Immature natural killer cell (primary cell): ENCODE data around the gene GSG1L. TPM values are rescaled to one million over a fixed set of nuclear protein-coding genes. Genes with fewer than 3 reads are reported as not detected.

ENCODE experiments used
- DNase-seq, 3 donors: peaks; one replicate each; pipeline ENCODE4 v3.0.0; 2022; ENCODE audit warnings: mixed read lengths in 1 of 3
- H3K27ac Mint-ChIP-seq, 6 donors: one replicate each; pipeline ENCODE4 v1.8.0; 2020; ENCODE audit warnings: mixed read lengths in 6 of 6, mild to moderate bottlenecking in 5 of 6, inconsistent platforms in 4 of 6, moderate library complexity in 3 of 6
- H3K27me3 Mint-ChIP-seq, 3 donors: one replicate each; pipeline ENCODE4 v1.8.0; 2020 to 2021; ENCODE audit warnings: low read depth in 3 of 3, mild to moderate bottlenecking in 3 of 3, mixed read lengths in 3 of 3, moderate library complexity in 3 of 3, inconsistent platforms in 1 of 3
- H3K36me3 Mint-ChIP-seq, 3 donors: one replicate each; pipeline ENCODE4 v1.8.0; 2020; ENCODE audit warnings: mixed read lengths in 3 of 3, inconsistent platforms in 2 of 3, mild to moderate bottlenecking in 2 of 3
- H3K4me1 Mint-ChIP-seq, 2 donors: one replicate each; pipeline ENCODE4 v1.8.0; 2020; ENCODE audit warnings: inconsistent platforms in 2 of 2, mild to moderate bottlenecking in 2 of 2, mixed read lengths in 2 of 2, moderate library complexity in 1 of 2
- H3K4me3 Mint-ChIP-seq, 5 donors: one replicate each; pipeline ENCODE4 v1.8.0; 2020; ENCODE audit warnings: mild to moderate bottlenecking in 5 of 5, mixed read lengths in 5 of 5, inconsistent platforms in 3 of 5, moderate library complexity in 3 of 5
- H3K9me3 Mint-ChIP-seq, 6 donors: one replicate each; pipeline ENCODE4 v1.8.0; 2020; ENCODE audit warnings: mild to moderate bottlenecking in 6 of 6, mixed read lengths in 6 of 6, inconsistent platforms in 4 of 6, moderate library complexity in 3 of 6
- polyA plus RNA-seq, 3 donors: library from polyadenylated mRNA; unstranded; fragments of 300-500 nt; fragmentation: Illumina TruSeq; gene quantifications; one replicate each; pipeline ENCODE4 v1.2.3, GENCODE V29; 2021

Gene GSG1L
- polyA plus RNA-seq, 3 donors from 2014 or later: not detected

- no peak overlapping the region for H3K27ac Mint-ChIP-seq
- no peaks in the 10 kb centered on the region for H3K9me3 Mint-ChIP-seq
- H3K4me3 Mint-ChIP-seq: no peak overlapping the region
- no peaks in the 10 kb centered on the region for H3K36me3 Mint-ChIP-seq
- H3K4me1 Mint-ChIP-seq: no peaks in the 10 kb centered on the region
- no peak for DNase-seq
- peaks cover 0 to 6% (median 4%) of the 10 kb centered on the region in 3 donors for H3K27me3 Mint-ChIP-seq
Measured at GRCh38 chr16:27781981-27782880, 281.3 kb downstream of the GSG1L start.

- no peaks in the 10 kb centered on the region for H3K36me3 Mint-ChIP-seq
Measured at GRCh38 chr16:27781195-27781524, 282.4 kb downstream of the GSG1L start.

GRCh38 chr16:27780468-27781194, 282.9 kb downstream of the GSG1L start:
- Mint-ChIP-seq H3K4me1 (no peaks in the 10 kb centered on the region), H3K27ac (no peak overlapping the region), H3K36me3 (peaks cover 0 to 2% (median 0%) of the 10 kb centered on the region in 3 donors), H3K4me3 (no peak overlapping the region), H3K27me3 (peaks cover 0 to 6% (median 2%) of the 10 kb centered on the region in 3 donors), H3K9me3 (no peaks in the 10 kb centered on the region)
- DNase-seq: no peak

More at GRCh38 chr16:27781195-27781524, 282.4 kb downstream of the GSG1L start:
- H3K9me3 Mint-ChIP-seq: no peaks in the 10 kb centered on the region
- DNase-seq: no peak
- H3K27ac Mint-ChIP-seq: no peak overlapping the region
- no peak overlapping the region for H3K4me3 Mint-ChIP-seq
- H3K27me3 Mint-ChIP-seq: peaks cover 0 to 6% (median 4%) of the 10 kb centered on the region in 3 donors
- H3K4me1 Mint-ChIP-seq: no peaks in the 10 kb centered on the region

- H3K9me3 Mint-ChIP-seq: no peaks in the 10 kb centered on the region
- H3K4me3 Mint-ChIP-seq: no peak overlapping the region
- DNase-seq: no peak
- H3K4me1 Mint-ChIP-seq: no peaks in the 10 kb centered on the region
- no peak overlapping the region for H3K27ac Mint-ChIP-seq
- peaks cover 0 to 2% (median 2%) of the 10 kb centered on the region in 3 donors for H3K27me3 Mint-ChIP-seq
- H3K36me3 Mint-ChIP-seq: peaks cover 0 to 4% (median 0%) of the 10 kb centered on the region in 3 donors
Measured at GRCh38 chr16:27779641-27780164, 283.8 kb downstream of the GSG1L start.

- H3K27me3 Mint-ChIP-seq: peaks cover 0 to 2% (median 2%) of the 10 kb centered on the region in 3 donors
- H3K9me3 Mint-ChIP-seq: no peaks in the 10 kb centered on the region
- no peak overlapping the region for H3K27ac Mint-ChIP-seq
- H3K36me3 Mint-ChIP-seq: peaks cover 0 to 4% (median 0%) of the 10 kb centered on the region in 3 donors
- no peak overlapping the region for H3K4me3 Mint-ChIP-seq
- no peak for DNase-seq
- H3K4me1 Mint-ChIP-seq: no peaks in the 10 kb centered on the region
Measured at GRCh38 chr16:27778926-27779570, 284.5 kb downstream of the GSG1L start.

- H3K9me3 Mint-ChIP-seq: no peaks in the 10 kb centered on the region
- peaks cover 0 to 2% (median 2%) of the 10 kb centered on the region in 3 donors for H3K27me3 Mint-ChIP-seq
- H3K4me3 Mint-ChIP-seq: no peak overlapping the region
- H3K36me3 Mint-ChIP-seq: peaks cover 0 to 4% (median 4%) of the 10 kb centered on the region in 3 donors
- no peak overlapping the region for H3K27ac Mint-ChIP-seq
- DNase-seq: no peak
- H3K4me1 Mint-ChIP-seq: no peaks in the 10 kb centered on the region
Measured at GRCh38 chr16:27778171-27778925, 285.2 kb downstream of the GSG1L start.

GRCh38 chr16:27777527-27777926, 286.0 kb downstream of the GSG1L start:
- Mint-ChIP-seq H3K9me3 (no peaks in the 10 kb centered on the region), H3K4me3 (no peak overlapping the region), H3K27me3 (peaks cover 0 to 2% (median 2%) of the 10 kb centered on the region in 3 donors), H3K27ac (no peak overlapping the region), H3K4me1 (no peaks in the 10 kb centered on the region), H3K36me3 (peaks cover 4 to 6% (median 4%) of the 10 kb centered on the region in 3 donors)
- DNase-seq: no peak

GRCh38 chr16:27776556-27777225, 286.8 kb downstream of the GSG1L start:
- Mint-ChIP-seq H3K4me3 (no peak overlapping the region), H3K36me3 (peaks cover 4 to 6% (median 4%) of the 10 kb centered on the region in 3 donors), H3K9me3 (no peaks in the 10 kb centered on the region)

GRCh38 chr16:27775254-27775653, 288.3 kb downstream of the GSG1L start:
- DNase-seq: no peak
- peaks cover 6 to 12% (median 7%) of the 10 kb centered on the region in 3 donors for H3K36me3 Mint-ChIP-seq
- no peaks in the 10 kb centered on the region for H3K9me3 Mint-ChIP-seq
- H3K4me3 Mint-ChIP-seq: no peak overlapping the region
- H3K27ac Mint-ChIP-seq: no peak overlapping the region
- H3K4me1 Mint-ChIP-seq: no peaks in the 10 kb centered on the region
- peaks cover 0 to 2% (median 2%) of the 10 kb centered on the region in 3 donors for H3K27me3 Mint-ChIP-seq

More at GRCh38 chr16:27776556-27777225, 286.8 kb downstream of the GSG1L start:
- DNase-seq: no peak
- Mint-ChIP-seq H3K27ac (no peak overlapping the region), H3K27me3 (peaks cover 0 to 2% (median 2%) of the 10 kb centered on the region in 3 donors), H3K4me1 (no peaks in the 10 kb centered on the region)

GRCh38 chr16:27774779-27775178, 288.7 kb downstream of the GSG1L start:
- no peak overlapping the region for H3K4me3 Mint-ChIP-seq

GRCh38 chr16:27773344-27773743, 290.2 kb downstream of the GSG1L start:
- Mint-ChIP-seq H3K4me1 (no peaks in the 10 kb centered on the region), H3K9me3 (no peaks in the 10 kb centered on the region), H3K4me3 (no peak overlapping the region), H3K27me3 (peaks cover 0 to 2% (median 0%) of the 10 kb centered on the region in 3 donors), H3K36me3 (peaks cover 6 to 19% (median 7%) of the 10 kb centered on the region in 3 donors), H3K27ac (no peak overlapping the region)
- no peak for DNase-seq

More at GRCh38 chr16:27774779-27775178, 288.7 kb downstream of the GSG1L start:
- DNase-seq: no peak
- peaks cover 6 to 14% (median 7%) of the 10 kb centered on the region in 3 donors for H3K36me3 Mint-ChIP-seq
- no peak overlapping the region for H3K27ac Mint-ChIP-seq
- H3K4me1 Mint-ChIP-seq: no peaks in the 10 kb centered on the region
- H3K27me3 Mint-ChIP-seq: peaks cover 0 to 2% (median 0%) of the 10 kb centered on the region in 3 donors
- no peaks in the 10 kb centered on the region for H3K9me3 Mint-ChIP-seq

- no peak overlapping the region for H3K27ac Mint-ChIP-seq
- H3K9me3 Mint-ChIP-seq: no peaks in the 10 kb centered on the region
- H3K4me1 Mint-ChIP-seq: no peaks in the 10 kb centered on the region
- no peak overlapping the region for H3K4me3 Mint-ChIP-seq
- no peaks in the 10 kb centered on the region for H3K27me3 Mint-ChIP-seq
- peaks cover 6 to 19% (median 7%) of the 10 kb centered on the region in 3 donors for H3K36me3 Mint-ChIP-seq
- no peak for DNase-seq
Measured at GRCh38 chr16:27772093-27772825, 291.3 kb downstream of the GSG1L start.
